ENCODE results near the gene MIAT. TPM values are rescaled to one million over a fixed set of nuclear protein-coding genes. Genes with fewer than 3 reads are reported as not detected.

The MIAT gene
- polyA plus RNA-seq (2013, experiment 1 of 2): 42.5 TPM
- polyA plus RNA-seq (2013, experiment 2 of 2): 40.0 TPM

GRCh38 chr22:26656891-26657851 lies at the start of gene MIAT:
Gene MIAT, plus strand, starts transcription at chr22:26657588.
- no peak within 1 kb of the TSS for H4K91ac ChIP-seq (ENCODE audit: low read depth, low read length, poor library complexity)
- peak within 1 kb of the TSS; percentile 34 for H3K23ac ChIP-seq (ENCODE audit: low read depth, low read length, poor library complexity)
- H2BK15ac ChIP-seq (ENCODE audit: low read length): peak within 1 kb of the TSS; percentile 40
- H3K79me1 ChIP-seq (ENCODE audit: low read depth, low read length): no peaks in the 10 kb centered on the region
- peaks cover 20 to 27% of the 10 kb centered on the region in 2 donors for H3K4me1 ChIP-seq (ENCODE audit: control insufficient read depth in 2 of 2, insufficient read depth in 1 of 2, low read depth in 1 of 2, low read length in 2 of 2)
- H3K36me3 ChIP-seq (replicated peaks in 1 of 2; ENCODE audit: control insufficient read depth in 2 of 2, insufficient read depth in 2 of 2, low read length in 2 of 2): peaks cover 0 to 9% of the 10 kb centered on the region in 2 donors
- H3K27ac ChIP-seq (replicated peaks; ENCODE audit: low read length): peak within 1 kb of the TSS; percentile 80
- peak within 1 kb of the TSS; percentile 91 for H3K14ac ChIP-seq (ENCODE audit: low read length)
- WGBS, 2 donors (ENCODE audit: extremely low coverage in 2 of 2, insufficient read length in 2 of 2, insufficient replicate concordance in 1 of 2): no CpG with 5 or more reads among the region's 62 CpGs
- H2BK5ac ChIP-seq (ENCODE audit: low read length): peak within 1 kb of the TSS; percentile 84
- H2BK12ac ChIP-seq (ENCODE audit: low read length): peak within 1 kb of the TSS; percentile 75
- DNase-seq (ENCODE audit: low spot score): peak; percentile 69
- peak within 1 kb of the TSS; percentile 91 for H2AFZ ChIP-seq (ENCODE audit: low read length)
- H3K27me3 ChIP-seq (ENCODE audit: control insufficient read depth in 3 of 3, insufficient read depth in 3 of 3, low read depth in 1 of 3, low read length in 3 of 3): peaks cover 0 to 4% (median 0%) of the 10 kb centered on the region in 3 experiments
- H3K4ac ChIP-seq (ENCODE audit: low read length): peak within 1 kb of the TSS; percentile 80
- no peak within 1 kb of the TSS for H4K8ac ChIP-seq (ENCODE audit: low read depth, low read length)
- peak within 1 kb of the TSS; percentile 63 to 92 for H3K4me3 ChIP-seq (ENCODE audit: low read length in 2 of 2)
- peak within 1 kb of the TSS; percentile 86 for H3K4me2 ChIP-seq (ENCODE audit: insufficient read depth, low read length, poor library complexity, severe bottlenecking)
- H2AK5ac ChIP-seq (ENCODE audit: low read depth, low read length): peak within 1 kb of the TSS; percentile 59
- H3K18ac ChIP-seq (ENCODE audit: low read length): peak within 1 kb of the TSS; percentile 99
- peak within 1 kb of the TSS; percentile 92 for H3K9ac ChIP-seq (ENCODE audit: low read depth, low read length, poor library complexity)
- no peaks in the 10 kb centered on the region for H3K9me3 ChIP-seq (replicated peaks in 1 of 2; ENCODE audit: control insufficient read depth in 2 of 2, insufficient read depth in 1 of 2, low read depth in 1 of 2, low read length in 2 of 2)
- H2BK120ac ChIP-seq (ENCODE audit: low read depth, low read length): peak within 1 kb of the TSS; percentile 89

- H3K4me1 ChIP-seq (ENCODE audit: control insufficient read depth in 2 of 2, insufficient read depth in 1 of 2, low read depth in 1 of 2, low read length in 2 of 2): no peaks in the 10 kb centered on the region
- peaks cover 0 to 2% (median 0%) of the 10 kb centered on the region in 3 experiments for H3K27me3 ChIP-seq (ENCODE audit: control insufficient read depth in 3 of 3, insufficient read depth in 3 of 3, low read depth in 1 of 3, low read length in 3 of 3)
- no peak overlapping the region for H2BK5ac ChIP-seq (ENCODE audit: low read length)
- H3K9ac ChIP-seq (ENCODE audit: low read depth, low read length, poor library complexity): no peak overlapping the region
- no peak overlapping the region for H4K91ac ChIP-seq (ENCODE audit: low read depth, low read length, poor library complexity)
- no peak overlapping the region for H3K4me2 ChIP-seq (ENCODE audit: insufficient read depth, low read length, poor library complexity, severe bottlenecking)
- no peak overlapping the region for H3K4ac ChIP-seq (ENCODE audit: low read length)
- DNase-seq (ENCODE audit: low spot score): no peak
- no peaks in the 10 kb centered on the region for H3K79me1 ChIP-seq (ENCODE audit: low read depth, low read length)
- H3K14ac ChIP-seq (ENCODE audit: low read length): no peak overlapping the region
- H3K23ac ChIP-seq (ENCODE audit: low read depth, low read length, poor library complexity): no peak overlapping the region
- H3K36me3 ChIP-seq (replicated peaks in 1 of 2; ENCODE audit: control insufficient read depth in 2 of 2, insufficient read depth in 2 of 2, low read length in 2 of 2): no peaks in the 10 kb centered on the region
- H3K27ac ChIP-seq (replicated peaks; ENCODE audit: low read length): no peak overlapping the region
- no peak overlapping the region for H2AK5ac ChIP-seq (ENCODE audit: low read depth, low read length)
- H3K18ac ChIP-seq (ENCODE audit: low read length): no peak overlapping the region
- H2BK12ac ChIP-seq (ENCODE audit: low read length): no peak overlapping the region
- H2BK120ac ChIP-seq (ENCODE audit: low read depth, low read length): no peak overlapping the region
- no CpG with 5 or more reads among the region's 2 CpGs for WGBS, 2 donors (ENCODE audit: extremely low coverage in 2 of 2, insufficient read length in 2 of 2, insufficient replicate concordance in 1 of 2)
- no peak overlapping the region for H3K4me3 ChIP-seq (ENCODE audit: low read length in 2 of 2)
- no peak overlapping the region for H4K8ac ChIP-seq (ENCODE audit: low read depth, low read length)
- no peaks in the 10 kb centered on the region for H3K9me3 ChIP-seq (replicated peaks in 1 of 2; ENCODE audit: control insufficient read depth in 2 of 2, insufficient read depth in 1 of 2, low read depth in 1 of 2, low read length in 2 of 2)
- H2AFZ ChIP-seq (ENCODE audit: low read length): no peak overlapping the region
- no peak overlapping the region for H2BK15ac ChIP-seq (ENCODE audit: low read length)
These were observed 49.3 kb upstream of the MIAT start for GRCh38 chr22:26608129-26608528.

GRCh38 chr22:26609287-26609686 lies 48.1 kb upstream of the MIAT start:
- Histone ChIP-seq H2AFZ (ENCODE audit: low read length) (no peak overlapping the region), H2BK120ac (ENCODE audit: low read depth, low read length) (no peak overlapping the region), H2BK5ac (ENCODE audit: low read length) (no peak overlapping the region), H3K9me3 (replicated peaks in 1 of 2; ENCODE audit: control insufficient read depth in 2 of 2, insufficient read depth in 1 of 2, low read depth in 1 of 2, low read length in 2 of 2) (no peaks in the 10 kb centered on the region), H3K23ac (ENCODE audit: low read depth, low read length, poor library complexity) (no peak overlapping the region), H2BK15ac (ENCODE audit: low read length) (no peak overlapping the region), H3K36me3 (replicated peaks in 1 of 2; ENCODE audit: control insufficient read depth in 2 of 2, insufficient read depth in 2 of 2, low read length in 2 of 2) (no peaks in the 10 kb centered on the region), H3K9ac (ENCODE audit: low read depth, low read length, poor library complexity) (no peak overlapping the region), H3K27ac (replicated peaks; ENCODE audit: low read length) (no peak overlapping the region), H2AK5ac (ENCODE audit: low read depth, low read length) (no peak overlapping the region), H3K4me3 (ENCODE audit: low read length in 2 of 2) (no peak overlapping the region), H4K91ac (ENCODE audit: low read depth, low read length, poor library complexity) (no peak overlapping the region), H3K79me1 (ENCODE audit: low read depth, low read length) (no peaks in the 10 kb centered on the region), H2BK12ac (ENCODE audit: low read length) (no peak overlapping the region), H3K14ac (ENCODE audit: low read length) (no peak overlapping the region), H3K27me3 (ENCODE audit: control insufficient read depth in 3 of 3, insufficient read depth in 3 of 3, low read depth in 1 of 3, low read length in 3 of 3) (peaks cover 0 to 3% (median 0%) of the 10 kb centered on the region in 3 experiments), H3K4me1 (ENCODE audit: control insufficient read depth in 2 of 2, insufficient read depth in 1 of 2, low read depth in 1 of 2, low read length in 2 of 2) (peaks cover 0 to 3% of the 10 kb centered on the region in 2 donors), H3K18ac (ENCODE audit: low read length) (no peak overlapping the region), H3K4ac (ENCODE audit: low read length) (no peak overlapping the region), H4K8ac (ENCODE audit: low read depth, low read length) (no peak overlapping the region), H3K4me2 (ENCODE audit: insufficient read depth, low read length, poor library complexity, severe bottlenecking) (no peak overlapping the region)
- DNase-seq (ENCODE audit: low spot score): no peak
- WGBS, 2 donors (ENCODE audit: extremely low coverage in 2 of 2, insufficient read length in 2 of 2, insufficient replicate concordance in 1 of 2): 100% methylated on average over 1 to 2 of the region's 2 CpGs

Measured in neuronal stem cell (in vitro differentiated cells).